GM19397 (cell line): ENCODE results near the gene CLEC16A.

Experiments used
- ATAC-seq: cut with Tn5 transposase; IDR thresholded peaks from one replicate; pipeline ENCODE4 v1.9.1; 2021; ENCODE audit warnings: mild to moderate bottlenecking, moderate library complexity; ENCODE audit not compliant: unreplicated experiment

CLEC16A gene

GRCh38 chr16:11130978-11131665, 186.8 kb downstream of the CLEC16A start:
- ATAC-seq, result no peak

DNA sequence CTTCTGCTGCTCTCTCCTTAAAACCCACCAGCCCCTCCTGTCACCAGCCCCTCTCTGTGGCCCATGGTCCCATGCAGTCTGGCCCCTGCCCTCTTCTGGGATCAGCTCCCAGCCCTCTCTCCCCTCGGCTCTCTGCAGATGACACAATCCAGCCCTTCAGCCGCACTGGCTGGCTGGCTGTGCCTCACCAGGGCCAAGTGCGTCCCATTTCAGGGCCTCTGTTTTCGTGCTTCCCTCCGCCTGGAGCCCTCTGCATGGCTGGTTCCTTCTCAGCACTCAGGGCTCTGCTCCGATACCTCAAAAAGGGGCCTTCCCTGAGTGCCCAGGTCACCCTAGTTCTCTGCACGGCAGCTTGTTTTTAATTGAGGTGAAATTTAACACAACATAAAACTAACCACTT, 187.3 kb downstream of the CLEC16A start:
- ATAC-seq, result no peak

DNA sequence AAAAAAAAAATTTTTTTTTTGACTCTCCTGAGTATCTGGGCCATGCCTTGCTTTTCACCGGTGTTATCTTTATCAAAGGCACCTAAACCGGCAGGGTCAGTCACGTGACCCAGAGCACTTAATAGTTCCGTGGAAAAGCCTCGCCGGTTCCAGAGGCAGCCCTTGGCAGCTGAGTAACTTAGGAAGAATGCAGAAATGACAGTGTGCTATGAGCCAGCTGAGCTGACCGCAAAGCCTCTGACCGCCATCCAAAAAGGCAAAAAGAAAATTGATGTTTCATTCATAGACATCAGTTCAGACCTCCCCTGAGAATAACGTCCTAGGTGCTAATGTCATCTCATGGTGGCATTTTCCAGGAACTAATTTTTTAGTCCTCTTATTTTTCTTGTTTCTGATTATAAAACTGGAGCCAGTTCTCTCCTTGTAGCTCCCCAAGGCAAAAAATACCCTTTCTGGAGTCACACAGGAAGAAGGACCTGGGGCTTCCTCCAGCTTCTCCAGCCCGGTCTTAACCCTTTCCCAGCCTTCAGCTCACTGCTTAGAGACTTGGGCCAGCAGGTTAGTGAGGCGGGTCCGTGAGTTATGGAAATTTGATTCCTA, 189.1 kb downstream of the CLEC16A start:
- no peak for ATAC-seq

GRCh38 chr16:11134722-11135463, 190.5 kb downstream of the CLEC16A start:
- no peak for ATAC-seq

DNA sequence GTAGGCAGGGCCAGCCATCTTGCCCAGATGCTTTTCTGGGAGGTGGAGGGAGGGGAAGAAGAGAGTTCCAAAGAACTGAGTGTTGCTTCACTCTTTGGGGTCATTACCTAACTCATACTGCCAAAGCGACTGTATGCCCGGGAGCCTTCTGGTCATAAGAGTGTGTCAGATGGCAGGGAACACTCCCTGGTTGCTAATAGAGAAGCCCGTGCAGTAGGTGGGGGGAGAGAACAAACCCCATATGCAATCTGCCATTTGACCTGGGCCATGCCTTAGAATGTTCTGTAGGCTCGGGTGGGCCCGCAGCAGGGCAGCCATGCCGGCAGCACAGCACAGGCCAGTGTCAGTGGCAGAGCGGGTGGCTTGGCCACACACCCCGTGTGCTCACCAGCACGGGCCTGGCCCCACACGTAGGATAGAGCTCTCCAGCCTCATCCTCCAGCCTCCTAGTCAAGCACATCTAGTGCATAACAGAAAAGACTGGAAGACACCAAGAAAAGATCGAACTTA, 191.2 kb downstream of the CLEC16A start:
- no peak for ATAC-seq

GRCh38 chr16:11136600-11136999, 192.2 kb downstream of the CLEC16A start:
- ATAC-seq, result no peak

- ATAC-seq, result no peak
These were observed 193.8 kb downstream of the CLEC16A start for GRCh38 chr16:11138022-11138768.

- ATAC-seq, result no peak
These were observed 194.5 kb downstream of the CLEC16A start for GRCh38 chr16:11138769-11139325.

DNA sequence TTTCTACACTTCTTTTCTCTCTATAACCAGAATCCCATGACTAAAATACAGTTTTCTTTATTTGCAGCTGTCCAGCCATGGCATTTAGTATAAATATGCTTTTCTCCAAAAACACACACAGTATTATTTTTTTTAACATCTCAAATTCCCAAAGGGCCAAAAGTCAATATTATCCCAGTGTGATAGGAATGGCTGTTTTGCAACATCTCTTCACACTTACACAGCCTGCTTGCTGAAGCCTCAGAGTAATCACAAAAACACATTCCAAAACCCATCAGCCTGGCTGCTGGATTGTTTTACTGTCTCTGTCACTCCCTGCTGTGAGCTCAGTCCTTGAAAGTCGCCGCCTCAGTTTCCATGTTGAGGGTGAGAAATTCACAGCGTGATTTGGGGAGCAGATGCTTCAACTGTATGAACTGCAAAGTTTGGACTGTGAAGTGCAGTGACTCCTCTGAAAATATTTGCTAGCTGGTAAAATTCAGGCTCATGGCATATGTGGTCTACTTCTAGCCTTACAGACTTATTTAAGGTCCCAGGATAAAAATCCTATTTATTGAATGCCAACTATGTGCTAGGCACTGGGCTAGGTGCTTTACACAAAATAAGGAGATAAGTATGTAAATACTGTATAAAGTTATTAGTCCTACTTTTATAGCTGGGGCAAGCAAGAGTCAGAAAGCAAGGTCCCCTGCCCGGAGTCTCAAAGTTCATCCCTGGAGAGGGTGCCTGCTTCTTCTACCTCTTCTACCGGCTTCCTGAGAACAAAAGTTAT, 195.1 kb downstream of the CLEC16A start:
- ATAC-seq, result no peak

GRCh38 chr16:11140098-11140375, 195.7 kb downstream of the CLEC16A start:
- ATAC-seq, result no peak

DNA sequence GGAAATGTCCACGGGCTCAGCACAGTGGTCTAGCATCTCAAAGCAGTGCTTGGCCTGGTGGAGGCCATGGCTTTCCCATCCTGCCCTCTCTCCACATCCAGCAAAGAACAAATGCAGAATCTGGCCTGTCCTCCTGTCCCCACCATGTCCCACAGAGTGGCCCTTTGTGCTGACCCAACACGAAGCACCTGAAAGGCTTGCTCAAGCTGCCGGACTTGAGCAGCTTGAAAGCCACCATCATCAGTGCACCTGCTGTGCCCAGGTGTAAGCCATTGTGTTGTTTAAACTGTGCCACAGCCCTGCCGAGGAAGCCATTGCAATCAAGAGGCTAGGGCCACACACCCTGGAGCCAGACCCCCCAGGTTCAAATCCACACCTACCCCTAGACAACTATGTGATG, 196.1 kb downstream of the CLEC16A start:
- ATAC-seq, result no peak

DNA sequence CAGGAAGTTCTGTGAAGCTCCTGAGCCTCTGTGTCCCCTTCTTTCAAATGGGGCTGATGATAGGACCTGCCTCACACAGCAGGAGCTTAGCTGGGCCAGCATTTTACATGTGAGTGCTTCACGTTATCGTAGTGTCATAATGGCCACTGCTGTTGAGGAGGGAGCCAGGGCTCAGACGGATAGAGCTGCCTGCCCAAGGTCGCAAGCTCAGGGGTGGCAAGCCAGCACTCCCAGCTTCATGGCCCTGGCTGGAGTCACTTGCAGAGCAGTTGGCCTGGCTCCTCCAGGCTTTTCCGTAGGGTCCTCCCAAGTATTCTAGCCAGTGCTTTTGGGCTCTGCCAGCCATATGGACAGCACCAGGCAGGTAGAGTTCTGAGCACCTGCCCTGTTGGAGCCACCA, 196.5 kb downstream of the CLEC16A start:
- ATAC-seq, result no peak

DNA sequence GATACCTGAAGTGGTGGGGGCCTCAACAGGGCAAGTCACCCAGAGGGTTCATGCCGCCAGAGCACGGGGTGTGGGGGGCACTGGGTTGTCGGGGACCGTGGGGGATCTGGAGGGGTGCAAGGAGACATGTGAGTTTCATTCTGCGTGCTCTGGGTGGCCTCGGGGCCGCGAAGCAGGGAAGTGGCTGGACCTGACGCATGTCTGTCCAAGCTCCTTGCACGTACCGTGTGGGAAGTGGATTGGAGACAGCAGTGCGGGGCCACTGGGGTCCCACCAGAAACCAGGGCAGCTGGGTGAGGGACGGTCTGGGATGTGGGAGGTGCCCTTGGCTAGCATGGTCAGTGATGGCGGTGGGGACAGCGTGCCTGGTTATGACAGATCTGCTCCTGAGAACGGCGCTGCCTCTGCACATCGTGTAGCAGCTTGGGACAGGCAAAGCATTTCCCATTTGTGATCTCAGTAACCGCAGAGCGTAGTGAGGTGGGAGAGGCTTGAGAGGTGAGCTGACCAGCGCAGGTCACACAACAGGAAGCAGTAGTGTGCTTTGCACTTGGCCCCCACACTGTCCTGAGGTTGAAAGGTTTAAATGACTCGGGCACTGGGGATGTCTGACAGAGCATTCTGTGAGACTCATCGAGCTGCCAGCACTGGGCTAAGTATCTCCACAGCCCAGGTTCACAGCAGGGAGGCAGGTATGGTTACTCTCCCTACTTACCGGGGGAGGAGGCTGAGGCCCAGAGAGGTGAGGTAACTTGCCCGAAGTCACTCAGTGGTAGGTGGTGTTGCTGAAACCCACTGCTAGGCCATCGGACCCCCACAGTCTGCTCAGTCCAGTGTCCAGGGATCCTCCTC, 197.3 kb downstream of the CLEC16A start:
- no peak for ATAC-seq

DNA sequence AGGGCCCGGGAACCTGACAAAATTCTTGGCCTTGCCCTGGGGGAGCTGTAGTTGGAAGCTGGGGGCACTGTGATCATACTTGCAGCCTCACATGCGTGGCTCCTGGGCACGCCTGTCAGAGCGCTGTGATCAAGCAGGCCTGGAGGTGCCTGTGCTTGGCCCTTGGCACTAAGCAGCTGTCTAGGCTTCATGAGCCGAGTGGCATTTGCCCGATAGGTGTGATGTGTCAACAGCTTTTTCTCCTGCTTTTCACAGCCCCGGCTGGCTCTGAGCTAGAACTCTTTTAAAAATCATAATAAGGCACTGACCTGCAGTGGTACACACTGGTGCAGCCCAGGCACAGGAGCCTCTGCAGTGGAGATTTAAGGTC, 197.9 kb downstream of the CLEC16A start:
- ATAC-seq, result no peak

- ATAC-seq, result no peak
These were observed 198.6 kb downstream of the CLEC16A start for GRCh38 chr16:11142951-11143350.

GRCh38 chr16:11143372-11144035, 199.1 kb downstream of the CLEC16A start:
- no peak for ATAC-seq

GRCh38 chr16:11144122-11144521, 199.8 kb downstream of the CLEC16A start:
- ATAC-seq, result no peak

DNA sequence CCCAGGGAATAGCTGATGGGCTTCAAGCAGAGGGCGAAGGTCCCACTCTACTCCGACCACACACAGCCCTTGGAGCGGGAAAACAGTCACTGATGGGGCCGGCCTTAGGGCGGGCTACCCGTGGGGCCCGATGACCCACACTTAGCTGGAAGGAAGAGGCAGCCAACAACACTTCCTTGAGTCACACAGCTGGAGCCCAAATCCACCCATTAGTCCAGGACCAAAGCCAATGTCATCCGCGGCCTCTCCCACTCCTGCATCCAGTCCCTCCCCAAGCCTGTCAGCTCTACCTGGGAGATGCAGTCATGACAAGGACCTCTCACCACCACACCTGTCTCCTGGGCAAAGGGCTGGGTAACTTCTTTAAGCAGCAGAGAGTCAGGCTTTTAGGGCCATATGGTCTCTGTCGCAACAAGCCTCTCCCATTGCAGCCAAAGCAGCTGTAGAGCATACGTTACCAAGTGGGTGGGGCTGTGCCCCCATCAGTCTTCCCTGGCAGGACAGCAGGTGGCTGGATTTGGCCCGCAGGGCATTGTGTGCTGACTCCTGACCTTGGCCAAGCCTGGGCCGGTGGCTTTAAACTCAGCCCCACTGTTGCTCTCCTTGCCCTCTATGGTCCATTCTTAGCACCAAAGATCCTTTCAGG, 200.9 kb downstream of the CLEC16A start:
- no peak for ATAC-seq

- ATAC-seq, result no peak
These were observed 201.5 kb downstream of the CLEC16A start for GRCh38 chr16:11145819-11146211.
